HG03097 (cell line): Measurements from ENCODE around the gene PNRC2.
"Not testable (repeated sequence)": the region's sequence is repeated elsewhere in the genome, so short reads cannot be mapped to it uniquely, and the experiment has no call there.

Source experiments
- ATAC-seq: cut with Tn5 transposase; IDR thresholded peaks from one replicate; pipeline ENCODE4 v1.9.1; 2021; ENCODE audit not compliant: unreplicated experiment, low FRiP score

PNRC2 gene

DNA sequence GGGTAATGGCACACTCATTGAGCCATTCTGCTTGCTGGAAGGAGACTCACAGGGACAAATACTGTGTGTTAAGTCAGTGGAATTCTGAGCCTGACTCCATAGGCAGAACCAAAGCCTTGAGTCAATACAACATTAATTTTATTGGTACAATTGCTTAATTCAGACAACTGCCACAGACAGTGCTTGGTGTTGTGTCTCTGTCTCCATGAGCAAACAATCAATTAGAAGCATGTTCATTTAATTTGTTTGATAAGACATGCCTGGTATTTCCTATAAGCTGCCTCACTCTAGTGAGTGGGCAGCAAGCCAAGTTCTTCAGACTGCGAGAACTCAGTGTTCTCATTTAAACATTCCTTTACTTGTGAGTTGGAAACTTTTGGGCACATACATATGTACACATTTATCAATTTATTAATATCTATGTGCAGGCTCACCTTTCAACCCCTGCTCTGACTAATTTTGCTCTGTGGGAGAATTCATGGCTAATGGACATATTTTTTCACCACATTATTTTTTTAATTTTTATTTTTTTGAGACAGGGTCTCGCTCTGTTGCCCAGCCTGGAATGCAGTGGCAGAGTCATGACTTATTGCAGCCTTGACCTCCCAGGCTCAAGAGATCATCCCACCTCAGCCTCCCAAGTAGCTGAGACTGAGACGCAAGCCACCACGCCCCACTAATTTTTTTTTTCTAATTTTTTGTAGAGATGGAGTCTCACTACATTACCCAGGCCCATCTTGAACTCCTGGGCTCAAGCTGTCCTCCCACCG, 25.0 kb downstream of the PNRC2 start:
- ATAC-seq: no peak

GRCh38 chr1:23987038-23987437, 27.4 kb downstream of the PNRC2 start:
- ATAC-seq: not testable (repeated sequence)

DNA sequence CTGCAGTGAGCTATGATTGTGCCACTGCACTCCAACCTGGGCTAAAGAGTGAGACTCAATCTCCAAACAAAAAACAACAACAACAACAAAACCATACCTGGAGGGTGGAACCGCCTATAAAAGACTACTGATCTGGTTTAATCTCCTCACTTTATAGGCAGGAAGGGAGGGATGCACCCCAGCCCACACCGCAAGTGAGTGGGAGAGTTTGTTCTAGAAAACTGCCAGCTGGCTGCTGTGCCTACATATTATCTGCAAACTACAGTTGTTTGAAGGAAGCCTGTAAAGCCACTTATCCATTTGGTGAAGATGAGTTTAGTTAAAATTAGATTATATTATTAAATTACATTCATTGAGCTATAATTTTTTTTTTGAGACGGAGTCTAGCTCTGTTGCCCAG, 29.6 kb downstream of the PNRC2 start:
- no peak for ATAC-seq

DNA sequence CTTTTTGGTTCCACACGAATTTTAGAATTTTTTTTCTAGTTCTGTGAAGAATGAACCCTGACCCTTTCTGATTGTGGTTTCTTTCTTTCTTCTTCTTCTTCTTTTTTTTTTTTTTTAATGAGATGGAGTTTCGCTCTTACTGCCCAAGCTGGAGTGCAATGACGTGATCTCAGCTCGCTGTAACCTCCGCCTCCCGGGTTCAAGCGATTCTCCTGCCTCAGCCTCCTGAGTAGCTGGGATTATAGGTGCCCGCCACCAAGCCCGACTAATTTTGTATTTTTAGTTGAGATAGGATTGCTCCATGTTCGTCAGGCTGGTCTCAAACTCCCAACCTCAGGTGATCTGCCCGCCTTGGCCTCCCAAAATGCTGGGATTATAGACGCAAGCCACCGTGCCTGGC, 32.4 kb downstream of the PNRC2 start:
- not testable (repeated sequence) for ATAC-seq

DNA sequence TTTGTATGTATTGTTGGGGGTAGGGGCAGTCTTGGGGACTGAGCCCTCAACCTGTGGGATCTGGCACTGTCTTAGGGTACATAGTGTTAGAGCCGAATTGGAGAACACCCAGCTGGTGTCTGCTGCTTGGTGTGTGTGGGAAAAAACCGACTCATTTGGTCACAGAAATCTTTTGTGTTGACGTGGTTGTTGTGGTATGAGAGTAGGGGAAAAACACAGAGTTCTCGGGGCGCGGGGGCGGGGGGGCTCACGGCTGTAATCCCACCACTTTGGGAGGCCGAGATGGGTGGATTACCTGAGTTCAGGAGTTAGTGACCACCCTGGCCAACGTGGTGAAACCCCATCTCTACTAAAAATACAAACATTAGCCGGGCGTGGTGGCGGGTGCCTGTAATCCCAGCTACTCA, 35.8 kb downstream of the PNRC2 start:
- no peak for ATAC-seq

DNA sequence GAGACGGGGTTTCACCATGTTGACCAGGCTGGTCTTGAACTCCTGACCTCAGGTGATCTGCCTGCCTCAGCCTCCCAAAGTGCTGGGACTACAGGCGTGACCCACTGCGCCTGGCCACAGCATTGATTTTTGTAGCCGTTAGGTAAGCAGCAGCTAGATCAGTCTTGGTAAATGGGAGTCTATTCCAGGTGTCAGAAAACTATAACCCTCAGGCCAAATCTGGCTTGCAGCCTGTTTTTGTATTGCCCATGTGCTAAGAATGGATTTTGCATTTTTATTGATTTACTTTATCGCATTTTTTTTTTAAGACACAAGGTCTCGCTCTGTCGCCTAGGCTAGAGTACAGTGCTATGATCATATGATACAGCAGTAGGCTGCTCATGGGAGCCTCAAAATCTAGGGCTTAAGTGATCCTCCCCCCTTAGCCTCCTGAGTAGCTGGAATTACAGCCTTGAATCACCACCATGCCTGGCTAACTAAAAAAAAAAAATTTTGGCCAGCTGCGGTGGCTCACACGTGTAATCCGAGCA, 37.1 kb downstream of the PNRC2 start:
- ATAC-seq: no peak

DNA sequence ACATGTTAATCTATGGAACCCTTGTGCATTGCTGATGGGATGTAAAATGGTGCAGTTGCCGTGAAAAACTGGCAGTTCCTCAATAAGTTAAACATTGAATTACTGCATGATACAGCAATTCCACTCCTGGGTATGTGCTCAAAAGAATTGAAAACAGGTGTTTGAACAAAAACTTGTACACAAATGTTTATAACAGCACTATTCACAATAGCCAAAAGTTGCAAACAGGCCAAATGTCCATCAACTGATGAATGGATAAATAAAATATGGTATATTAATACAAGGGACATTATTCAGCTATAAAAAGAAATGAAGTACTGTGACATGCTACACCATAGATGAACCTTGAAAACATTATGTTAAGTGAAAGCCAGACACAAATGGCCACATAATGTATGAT, 38.2 kb downstream of the PNRC2 start:
- ATAC-seq: no peak

GRCh38 chr1:23999156-23999671, 39.6 kb downstream of the PNRC2 start:
- no peak for ATAC-seq

DNA sequence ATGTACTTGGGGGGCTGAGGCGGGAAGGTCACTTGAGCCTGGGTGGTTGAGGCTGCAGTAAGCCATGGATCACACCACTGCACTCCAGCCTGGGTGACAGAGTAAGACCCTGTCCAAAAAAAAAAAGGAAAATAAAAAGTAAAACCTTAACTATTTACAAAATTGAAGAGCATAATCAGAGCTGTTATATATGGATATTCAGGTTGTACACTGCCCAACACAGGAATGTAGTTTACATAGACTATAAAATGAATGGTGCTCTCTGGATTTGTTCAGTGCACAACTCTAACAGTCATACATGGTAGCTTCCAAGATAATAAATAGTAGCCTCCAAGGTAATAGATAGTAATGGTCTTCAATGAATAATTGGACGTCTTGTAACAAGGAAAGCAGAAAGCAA, 43.1 kb downstream of the PNRC2 start:
- no peak for ATAC-seq

GRCh38 chr1:24003331-24003972, 43.8 kb downstream of the PNRC2 start:
- no peak for ATAC-seq

DNA sequence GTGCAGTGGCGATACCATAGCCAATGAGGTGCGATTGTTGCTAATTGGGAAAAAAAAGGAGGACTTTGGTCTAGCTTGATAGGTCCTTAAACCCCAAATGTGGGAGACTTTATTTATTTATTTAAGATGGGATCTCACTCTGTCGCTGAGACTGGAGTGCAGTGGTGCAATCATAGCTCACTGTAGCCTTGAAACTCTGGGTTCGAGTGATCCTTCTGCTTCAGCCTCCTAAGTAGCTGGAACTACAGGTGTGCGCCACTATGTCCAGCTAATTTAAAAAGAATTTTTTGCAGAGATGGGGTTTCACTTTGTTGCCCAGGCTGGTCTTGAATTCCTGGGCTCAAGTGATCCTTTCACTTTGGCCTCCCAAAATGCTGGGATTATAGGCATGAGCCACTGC, 44.5 kb downstream of the PNRC2 start:
- no peak for ATAC-seq

DNA sequence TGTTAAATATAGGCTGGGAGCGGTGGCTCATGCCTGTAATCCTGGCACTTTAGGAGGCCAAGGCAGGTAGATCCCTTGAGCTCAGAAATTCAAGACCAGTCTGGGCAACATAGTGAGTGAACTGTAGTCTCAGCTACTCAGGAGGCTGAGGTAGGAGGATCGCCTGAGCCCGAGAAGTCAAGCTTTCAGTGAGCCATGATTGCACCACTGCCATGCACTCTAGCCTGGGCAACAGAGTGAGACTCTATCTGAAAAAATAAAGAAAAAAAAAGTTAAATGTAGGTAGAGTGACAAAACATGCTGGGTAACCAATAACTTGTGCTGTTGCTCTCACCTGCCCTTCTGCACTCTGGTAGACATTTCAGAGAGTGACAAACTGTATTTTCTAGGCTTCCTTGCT, 45.5 kb downstream of the PNRC2 start:
- ATAC-seq: no peak

- no peak for ATAC-seq
Measured at GRCh38 chr1:24007079-24007478, 47.5 kb downstream of the PNRC2 start.

DNA sequence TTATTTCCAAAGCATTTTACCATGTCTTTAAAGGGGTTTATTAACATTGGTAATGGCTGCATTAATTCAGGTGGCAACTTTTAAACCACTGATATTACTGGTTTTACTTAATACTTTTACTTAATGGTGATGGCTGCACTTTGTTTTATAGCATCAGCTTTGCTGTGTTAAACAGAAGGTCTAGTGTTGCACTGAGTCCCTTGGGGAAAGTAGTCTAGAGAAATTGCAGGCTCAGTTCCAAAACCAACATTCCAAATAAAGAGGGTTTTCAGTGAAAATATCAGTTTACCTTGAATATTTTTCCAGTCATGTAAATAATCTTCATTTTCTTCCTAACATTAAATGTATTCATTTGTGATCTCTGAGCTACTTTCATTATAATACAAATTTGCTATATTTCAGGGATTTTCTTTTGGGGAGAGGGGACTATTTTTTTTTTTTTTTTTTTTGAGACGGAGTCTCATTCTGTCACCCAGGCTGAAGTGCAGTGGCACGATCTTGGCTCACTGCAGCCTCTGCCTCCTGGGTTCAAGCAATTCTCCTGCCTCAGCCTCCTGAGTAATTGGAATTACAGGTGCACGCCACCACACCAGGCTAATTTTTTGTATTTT, 49.1 kb downstream of the PNRC2 start:
- ATAC-seq: not testable (repeated sequence)

DNA sequence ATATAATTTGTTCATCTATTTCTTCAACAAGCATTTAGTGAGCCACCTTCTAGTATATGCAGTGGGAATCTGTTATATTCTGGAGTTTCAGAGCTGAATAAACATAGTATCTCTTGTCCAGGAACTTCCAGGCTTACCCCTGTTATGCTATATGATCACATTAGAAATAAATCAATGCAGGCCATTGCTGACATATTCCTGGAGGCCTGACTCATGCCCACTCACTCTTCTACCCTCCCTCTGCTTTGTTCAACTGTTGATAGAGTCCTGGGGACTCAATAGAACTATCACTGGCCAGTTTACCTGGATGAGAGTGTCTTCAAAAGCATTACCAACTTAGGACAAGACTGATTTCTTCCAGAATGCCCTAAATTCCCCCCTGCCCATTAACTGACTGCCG, 49.8 kb downstream of the PNRC2 start:
- no peak for ATAC-seq

DNA sequence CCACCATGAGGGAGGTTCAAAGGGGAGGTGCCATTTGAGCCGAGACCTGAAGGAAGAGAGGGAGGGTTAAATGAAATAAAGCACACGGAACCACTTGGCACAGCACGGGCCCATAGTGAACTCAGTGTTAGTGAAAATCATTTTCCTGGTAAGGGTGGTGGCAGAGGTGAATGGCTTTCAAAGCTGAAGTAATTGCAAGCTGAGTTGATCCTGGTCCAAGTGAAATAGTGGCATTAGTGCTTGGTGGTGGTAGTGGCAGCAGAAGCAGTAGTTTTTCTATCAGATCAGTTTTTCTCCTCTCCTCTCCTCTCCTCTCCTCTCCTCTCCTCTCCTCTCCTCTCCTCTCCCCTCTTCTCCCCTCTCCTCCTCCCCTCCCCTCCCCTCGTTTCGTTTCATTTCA, 51.0 kb downstream of the PNRC2 start:
- no peak for ATAC-seq

DNA sequence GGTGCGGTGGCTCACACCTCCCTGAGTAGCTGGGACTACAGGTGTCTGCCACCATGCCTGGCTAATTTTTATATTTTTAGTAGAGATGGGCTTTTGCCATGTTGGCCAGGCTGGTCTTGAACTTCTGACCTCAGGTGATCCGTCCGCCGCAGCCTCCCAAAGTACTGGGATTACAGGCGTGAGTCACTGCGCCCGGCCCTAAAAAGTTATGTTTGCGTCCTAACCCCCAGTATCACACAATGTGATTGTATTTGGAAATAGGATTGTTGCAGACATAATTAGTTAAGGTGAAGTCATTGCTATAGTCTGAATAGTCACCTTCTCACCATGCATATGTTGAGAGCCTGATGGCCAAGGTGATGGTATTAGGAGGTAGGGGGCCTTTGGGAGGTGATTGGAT, 53.2 kb downstream of the PNRC2 start:
- ATAC-seq: not testable (repeated sequence)
